CD8-positive, alpha-beta memory T cell (primary cell): ENCODE data around the gene ZNF630. TPM values are rescaled to one million over a fixed set of nuclear protein-coding genes. Genes with fewer than 3 reads are reported as not detected.
"Not testable (repeated sequence)": the region's sequence is repeated elsewhere in the genome, so short reads cannot be mapped to it uniquely, and the experiment has no call there.

Source experiments
- CTCF ChIA-PET: fragments of 350-600 bp; sonication (Branson Sonifier 250); formaldehyde crosslinking; loops from one replicate; lab custom pipeline; 2021; ENCODE audit warnings: antibody characterized with exemption; lab: Charles Lee
- POLR2A ChIA-PET: fragments of 350-600 bp; sonication (Branson Sonifier 250); formaldehyde crosslinking; loops from one replicate; lab custom pipeline; 2021; ENCODE audit warnings: antibody characterized with exemption; lab: Charles Lee
- DNase-seq, 5 donors: peaks; one replicate each; pipeline versions ENCODE4 v3.0.0 to v3.0.0-alpha.2; 2020 to 2022; ENCODE audit warnings: mixed read lengths in 1 of 5
- H3K27ac ChIP-seq: one replicate; pipeline ENCODE4 v1.7.0; 2013; ENCODE audit warnings: low read depth, mild to moderate bottlenecking, low read length, moderate library complexity
- H3K27me3 ChIP-seq: 2 replicates; pipeline ENCODE4 v1.7.0; 2013; ENCODE audit warnings: low read length, mild to moderate bottlenecking; ENCODE audit not compliant: insufficient read depth, poor library complexity, severe bottlenecking
- H3K36me3 ChIP-seq: 2 replicates; pipeline ENCODE4 v1.7.0; 2013; ENCODE audit warnings: mild to moderate bottlenecking, low read length, moderate library complexity; ENCODE audit not compliant: insufficient read depth
- H3K4me1 ChIP-seq: 2 replicates; pipeline ENCODE4 v1.7.0; 2013; ENCODE audit warnings: mild to moderate bottlenecking, low read length, moderate library complexity; ENCODE audit not compliant: insufficient read depth
- H3K4me3 ChIP-seq: 2 replicates; pipeline ENCODE4 v1.7.0; 2013; ENCODE audit warnings: mild to moderate bottlenecking, low read length
- H3K9me3 ChIP-seq: 2 replicates; pipeline ENCODE4 v1.7.0; 2013; ENCODE audit warnings: mild to moderate bottlenecking, low read length
- H3K27ac Mint-ChIP-seq, 8 donors: one replicate each; pipeline ENCODE4 v1.8.0; 2020 to 2021; ENCODE audit warnings: mixed read lengths in 8 of 8, mild to moderate bottlenecking in 6 of 8, inconsistent platforms in 3 of 8, moderate library complexity in 3 of 8
- H3K27me3 Mint-ChIP-seq, 2 donors: one replicate each; pipeline ENCODE4 v1.8.0; 2020 to 2021; ENCODE audit warnings: mixed read lengths in 2 of 2, mild to moderate bottlenecking in 1 of 2, moderate library complexity in 1 of 2
- H3K36me3 Mint-ChIP-seq, 3 donors: one replicate each; pipeline ENCODE4 v1.8.0; 2020 to 2021; ENCODE audit warnings: mixed read lengths in 3 of 3, inconsistent platforms in 1 of 3, mild to moderate bottlenecking in 1 of 3
- H3K4me1 Mint-ChIP-seq, 3 donors: one replicate each; pipeline ENCODE4 v1.8.0; 2020 to 2021; ENCODE audit warnings: mixed read lengths in 3 of 3, inconsistent platforms in 1 of 3, mild to moderate bottlenecking in 1 of 3
- H3K4me3 Mint-ChIP-seq, 7 donors: one replicate each; pipeline ENCODE4 v1.8.0; 2020 to 2021; ENCODE audit warnings: mixed read lengths in 7 of 7, mild to moderate bottlenecking in 6 of 7, moderate library complexity in 4 of 7, inconsistent platforms in 2 of 7
- H3K9me3 Mint-ChIP-seq, 5 donors: one replicate each; pipeline ENCODE4 v1.8.0; 2020 to 2022; ENCODE audit warnings: mixed read lengths in 5 of 5, mild to moderate bottlenecking in 3 of 5, moderate library complexity in 2 of 5, inconsistent platforms in 1 of 5
- polyA plus RNA-seq: library from polyadenylated mRNA; unstranded; fragments of 300-500 nt; fragmentation: Illumina TruSeq; gene quantifications from one replicate; pipeline ENCODE4 v1.2.3, GENCODE V29; 2021
- total RNA-seq, 2 experiments: library from RNA; stranded (reverse); gene quantifications; one replicate each; pipeline ENCODE4 v1.2.3, GENCODE V29; 2021

The ZNF630 gene
- total and polyA plus RNA-seq, 3 experiments from 2014 or later = 0.89 to 1.6 (median 1.5) TPM

DNA sequence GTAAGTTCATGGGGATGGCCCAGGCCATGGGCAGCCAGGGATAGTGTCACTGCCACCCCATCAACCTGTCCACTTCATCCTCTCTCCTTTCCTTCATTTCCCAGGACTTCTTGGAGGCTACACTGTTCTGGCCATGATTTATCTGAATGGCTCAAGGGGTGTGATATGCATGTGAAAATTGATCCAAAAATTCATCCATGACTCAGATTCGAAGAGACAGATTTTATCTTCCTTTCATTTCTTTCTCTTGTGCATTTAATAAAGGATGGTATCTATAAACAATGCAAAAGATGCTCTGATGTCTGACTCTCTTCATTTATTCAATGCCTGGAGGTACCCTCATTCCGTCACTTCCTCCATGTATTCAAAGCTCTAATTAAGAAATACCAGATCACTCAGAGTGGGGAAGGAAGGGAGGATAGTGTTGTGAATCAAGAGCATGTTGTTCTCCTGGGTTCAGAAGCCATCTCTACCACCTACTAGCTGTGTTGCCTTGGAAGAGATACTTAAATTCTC is 61.9 kb downstream of the ZNF630 start:
- H3K4me1 Mint-ChIP-seq, H3K27ac ChIP-seq, H3K4me1 ChIP-seq, DNase-seq, H3K4me3 ChIP-seq, CTCF ChIA-PET, H3K27me3 Mint-ChIP-seq, H3K36me3 ChIP-seq, POLR2A ChIA-PET, H3K9me3 Mint-ChIP-seq, H3K27ac Mint-ChIP-seq, H3K27me3 ChIP-seq, H3K4me3 Mint-ChIP-seq, H3K9me3 ChIP-seq, H3K36me3 Mint-ChIP-seq: not testable (repeated sequence)

Other genes starting within 250 kb of the ZNF630 start
- gene ZNF81, start 234.7 kb downstream of the ZNF630 start, total RNA-seq = 1 to 10 TPM; 7.9 to 8.9 TPM
- gene ZNF81, start 234.7 kb downstream of the ZNF630 start, polyA plus RNA-seq = 5.3 TPM
- gene ZNF182, start 67.7 kb downstream of the ZNF630 start, total RNA-seq = 1 to 10 TPM; 6.9 TPM
- 6.5 TPM for gene ZNF182, start 67.7 kb downstream of the ZNF630 start, polyA plus RNA-seq
- gene SPACA5, start 64.7 kb downstream of the ZNF630 start, total RNA-seq = not detected
- gene SPACA5, start 64.7 kb downstream of the ZNF630 start, polyA plus RNA-seq = not detected
- gene SPACA5B, start 59.0 kb upstream of the ZNF630 start, total RNA-seq = not detected
- gene SPACA5B, start 59.0 kb upstream of the ZNF630 start, polyA plus RNA-seq = not detected
- gene SSX5, start 125.2 kb upstream of the ZNF630 start, total RNA-seq = not detected
- not detected for gene SSX5, start 125.2 kb upstream of the ZNF630 start, polyA plus RNA-seq
- not detected for gene SSX1, start 183.8 kb upstream of the ZNF630 start, total RNA-seq
- not detected for gene SSX1, start 183.8 kb upstream of the ZNF630 start, polyA plus RNA-seq